HG03066 (cell line): ENCODE measurements around the gene HMCN2.
"Not testable (repeated sequence)": the region's sequence is repeated elsewhere in the genome, so short reads cannot be mapped to it uniquely, and the experiment has no call there.

Experiments
- ATAC-seq: cut with Tn5 transposase; IDR thresholded peaks from one replicate; pipeline ENCODE4 v1.9.1; 2021; ENCODE audit warnings: low read depth; ENCODE audit not compliant: unreplicated experiment

The HMCN2 gene

GRCh38 chr9:130239741-130240241, 25.8 kb upstream of the HMCN2 start:
- ATAC-seq: peak; percentile 54

- no peak for ATAC-seq
Observed at GRCh38 chr9:130240410-130241197, 25.0 kb upstream of the HMCN2 start.

GRCh38 chr9:130241198-130241535, 24.4 kb upstream of the HMCN2 start:
- no peak for ATAC-seq

- ATAC-seq: no peak
Observed at GRCh38 chr9:130242270-130243014, 23.1 kb upstream of the HMCN2 start.

GRCh38 chr9:130243015-130243881, 22.3 kb upstream of the HMCN2 start:
- ATAC-seq: no peak

- ATAC-seq: no peak
Observed at GRCh38 chr9:130243882-130244170, 21.7 kb upstream of the HMCN2 start.

- no peak for ATAC-seq
Observed at GRCh38 chr9:130244548-130245165, 20.9 kb upstream of the HMCN2 start.

GRCh38 chr9:130245474-130245873, 20.1 kb upstream of the HMCN2 start:
- no peak for ATAC-seq

- ATAC-seq: no peak
Observed at GRCh38 chr9:130246126-130246525, 19.4 kb upstream of the HMCN2 start.

GRCh38 chr9:130254747-130255630, 10.6 kb upstream of the HMCN2 start:
- ATAC-seq: no peak

GRCh38 chr9:130255631-130256134, 9.9 kb upstream of the HMCN2 start:
- ATAC-seq: no peak

GRCh38 chr9:130256644-130257043, 8.9 kb upstream of the HMCN2 start:
- ATAC-seq: no peak

GRCh38 chr9:130258137-130258536, 7.4 kb upstream of the HMCN2 start:
- not testable (repeated sequence) for ATAC-seq

- ATAC-seq: no peak
Observed at GRCh38 chr9:130259044-130259443, 6.5 kb upstream of the HMCN2 start.

- no peak for ATAC-seq
Observed at GRCh38 chr9:130260816-130261765, 4.5 kb upstream of the HMCN2 start.

GRCh38 chr9:130262061-130262745, 3.4 kb upstream of the HMCN2 start:
- ATAC-seq: no peak

- ATAC-seq: no peak
Observed at GRCh38 chr9:130262771-130263170, 2.8 kb upstream of the HMCN2 start.
